K562 (cell line): Measurements from ENCODE around the gene EPB41L4B. TPM values are rescaled to one million over a fixed set of nuclear protein-coding genes. Genes with fewer than 3 reads are reported as not detected.

Experiments
- ATAC-seq: fragments of 200-7000 bp; cut with Tn5 transposase; 3 replicates; pipeline ENCODE4 v1.9.1; 2020; ENCODE audit warnings: moderate library complexity
- BruUV-seq: library from RNA; stranded (reverse); fragments of 400-500 nt; replicated peaks from 2 replicates; lab custom pipeline; 2021; lab: Mats Ljungman, UMichigan
- CTCF ChIA-PET: fragments of 300-600 bp; formaldehyde crosslinking; extraction: SDS; loops from one replicate; lab custom pipeline; 2021; ENCODE audit warnings: low intra/inter-chr PET ratio; lab: Yijun Ruan, JAX
- POLR2A ChIA-PET: fragments of 300-600, 350-650 bp; sonication (Branson Sonifier 250); formaldehyde crosslinking; extraction: SDS; loops from one replicate; lab custom pipeline; 2021; ENCODE audit warnings: antibody characterized with exemption, inconsistent platforms; lab: Yijun Ruan, JAX
- DNase-seq, 4 experiments: peaks; one replicate each; pipeline versions ENCODE4 v3.0.0 to v3.0.0-alpha.2; 2011 to 2018; ENCODE audit warnings: low spot score in 3 of 4, mixed read lengths in 3 of 4; ENCODE audit errors: extremely low read depth in 1 of 4
- FAIRE-seq: peaks from 2 replicates; lab custom pipeline; 2011; peaks lifted over from hg19 to GRCh38; lab: Jason Lieb, UNC
- H2AFZ ChIP-seq: 2 replicates; pipeline ENCODE4 v1.6.0; 2011; ENCODE audit warnings: low read depth, low read length, control low read depth, inconsistent platforms
- H3K27ac ChIP-seq: fragments of 200-600 bp; 3 replicates; pipeline ENCODE4 v1.8.0; 2011; ENCODE audit warnings: low read depth, mild to moderate bottlenecking, control low read depth, inconsistent platforms, low read length, moderate library complexity, mixed read lengths; ENCODE audit errors: extremely low read depth
- H3K27me3 ChIP-seq, 2 experiments: fragments of 300-600 bp in 1 of 2; 2 replicates in 1 of 2; 3 replicates in 1 of 2; pipeline versions ENCODE4 v1.6.0 to v1.8.0; 2011; ENCODE audit warnings: inconsistent platforms in 2 of 2, low read length in 2 of 2, mild to moderate bottlenecking in 1 of 2, mixed read lengths in 1 of 2, moderate library complexity in 1 of 2; ENCODE audit not compliant: control insufficient read depth in 2 of 2, insufficient read depth in 2 of 2
- H3K36me3 ChIP-seq: fragments of 300-600 bp; 3 replicates; pipeline ENCODE4 v1.8.0; 2011; ENCODE audit warnings: mild to moderate bottlenecking, low read length, inconsistent platforms; ENCODE audit not compliant: control insufficient read depth, insufficient read depth
- H3K4me1 ChIP-seq, 2 experiments: fragments of 200-600 bp in 1 of 2; replicated peaks in 1 of 2; 2 replicates in 1 of 2; 3 replicates in 1 of 2; pipeline versions ENCODE4 v1.5.1 to v1.8.0; 2011; ENCODE audit warnings: inconsistent platforms in 2 of 2, low read length in 2 of 2, mild to moderate bottlenecking in 1 of 2, mixed read lengths in 1 of 2, moderate library complexity in 1 of 2; ENCODE audit not compliant: control insufficient read depth in 2 of 2, insufficient read depth in 2 of 2
- H3K4me2 ChIP-seq: 2 replicates; pipeline ENCODE4 v1.6.1; 2011; ENCODE audit warnings: low read length, control low read depth, inconsistent platforms, mixed read lengths; ENCODE audit not compliant: insufficient read depth
- H3K4me3 ChIP-seq: fragments of 200-600 bp; sonication (generic), shearing (Covaris generic); 2 replicates; pipeline ENCODE4 v1.5.1; 2016; ENCODE audit warnings: control low read depth, inconsistent platforms
- H3K79me2 ChIP-seq: fragments of 200-600 bp; 3 replicates; pipeline ENCODE4 v1.8.0; 2011; ENCODE audit warnings: low read length, inconsistent platforms; ENCODE audit not compliant: control insufficient read depth, insufficient read depth
- H3K9ac ChIP-seq, 2 experiments: 2 replicates each; pipeline versions ENCODE4 v1.6.0 to v1.6.1; 2011; ENCODE audit warnings: low read depth in 2 of 2, low read length in 2 of 2, control low read depth in 1 of 2, inconsistent platforms in 1 of 2, mild to moderate bottlenecking in 1 of 2, mixed read lengths in 1 of 2; ENCODE audit not compliant: insufficient read depth in 1 of 2
- H3K9me1 ChIP-seq: one replicate; pipeline ENCODE4 v1.6.0; 2011; ENCODE audit warnings: inconsistent platforms, mild to moderate bottlenecking, low read length, moderate library complexity; ENCODE audit not compliant: control insufficient read depth, insufficient read depth
- H3K9me3 ChIP-seq: replicated peaks from 2 replicates; pipeline ENCODE4 v1.5.1; 2011; ENCODE audit warnings: low read depth, low read length, inconsistent platforms; ENCODE audit not compliant: control insufficient read depth, insufficient read depth
- H4K20me1 ChIP-seq: replicated peaks from 2 replicates; pipeline ENCODE4 v1.6.1; 2011; ENCODE audit warnings: low read length, inconsistent platforms, mixed read lengths; ENCODE audit not compliant: control insufficient read depth, insufficient read depth
- DNMT1 ChIP-seq: fragments of 450-650 bp; IDR thresholded peaks from 2 replicates; pipeline ENCODE4 v1.6.1; 2016; ENCODE audit warnings: antibody characterized with exemption, mild to moderate bottlenecking
- GABPB2 ChIP-seq: fragments of 250-450 bp; sonication (Bioruptor Pico); conservative IDR thresholded peaks from 2 replicates; pipeline ENCODE4 v1.5.1; 2021; ENCODE audit warnings: mild to moderate bottlenecking
- HEY1 ChIP-seq: fragments of 250-450 bp; sonication (Bioruptor Pico); IDR thresholded peaks from 2 replicates; pipeline ENCODE4 v1.5.0; 2020; ENCODE audit warnings: mild to moderate bottlenecking, moderate library complexity, borderline replicate concordance
- HIVEP1 ChIP-seq: fragments of 250-450 bp; sonication (Bioruptor Pico); IDR thresholded peaks from 2 replicates; pipeline ENCODE4 v1.4.0; 2020; ENCODE audit warnings: mild to moderate bottlenecking
- KLF1 ChIP-seq: fragments of 450-650 bp; IDR thresholded peaks from 2 replicates; pipeline ENCODE4 v1.6.1; 2016; ENCODE audit warnings: missing genetic modification characterization, missing compliant biosample characterization
- LEF1 ChIP-seq: fragments of 450-650 bp; IDR thresholded peaks from 2 replicates; pipeline ENCODE4 v1.6.1; 2016; ENCODE audit warnings: mild to moderate bottlenecking
- MTA2 ChIP-seq: fragments of 450-650 bp; IDR thresholded peaks from 2 replicates; pipeline ENCODE4 v1.6.1; 2016; ENCODE audit warnings: low read depth
- OTX1 ChIP-seq: fragments of 450-650 bp; formaldehyde crosslinking; IDR thresholded peaks from 2 replicates; pipeline ENCODE4 v1.4.0; 2022; ENCODE audit warnings: mild to moderate bottlenecking
- RBM39 ChIP-seq: fragments of 200-400 bp; formaldehyde crosslinking; optimal IDR thresholded peaks from 2 replicates; pipeline ENCODE3; 2018; ENCODE audit warnings: low read depth, low read length
- SPI1 ChIP-seq: IDR thresholded peaks from 2 replicates; pipeline ENCODE4 v1.6.1; 2011; ENCODE audit warnings: low read depth, low read length, control low read depth, borderline replicate concordance
- UBTF ChIP-seq, 2 experiments: IDR thresholded peaks; 2 replicates each; pipeline ENCODE4 v1.6.1; 2012; ENCODE audit warnings: improper control_type of control experiment in 2 of 2, low read depth in 2 of 2, low read length in 2 of 2, borderline replicate concordance in 1 of 2
- ZC3H8 ChIP-seq: fragments of 450-650 bp; IDR thresholded peaks from 2 replicates; pipeline ENCODE4 v1.6.1; 2017
- ZNF57 ChIP-seq: fragments of 450-650 bp; formaldehyde crosslinking; IDR thresholded peaks from 2 replicates; pipeline ENCODE4 v1.4.0; 2020; ENCODE audit warnings: mild to moderate bottlenecking, moderate library complexity
- ZNF695 ChIP-seq: fragments of 450-650 bp; formaldehyde crosslinking; IDR thresholded peaks from 2 replicates; pipeline ENCODE4 v1.4.0; 2020; ENCODE audit warnings: mild to moderate bottlenecking, moderate library complexity
- WGBS: fragments of 100-300 bp; shearing (Covaris generic); methylation state at CpG from one replicate; pipeline ENCODE4 v1.1.6; 2016; ENCODE audit warnings: low coverage, mixed read lengths; ENCODE audit not compliant: insufficient coverage; ENCODE audit errors: missing lambda C conversion rate; 5-methylcytosine and 5-hydroxymethylcytosine counted together
- in situ Hi-C: fragments of 300-500 bp; cut with MboI; formaldehyde crosslinking; loops from 4 replicates; pipeline ENCODE4 v1.15.0; 2018; ENCODE audit warnings: inconsistent platforms, mixed read lengths
- intact Hi-C: fragments of 100-400 bp; cut with micrococcal nuclease; formaldehyde crosslinking; loops from 2 replicates; pipeline ENCODE4 v1.14.2; 2022
- polyA plus RNA-seq, 8 experiments: library from polyadenylated mRNA; depleted of rRNA in 4 of 8; stranded (reverse) in 5 of 8; unstranded in 3 of 8; fragments of >200 nt; fragmentation: Nextera tagmentation in 2 of 8; fragmentation: Illumina TruSeq in 1 of 8; extraction: Ambion mirVana in 2 of 8; extraction: Trizol in 1 of 8; gene quantifications; 2 replicates each; pipeline versions ENCODE4 v1.2.1 to v1.2.3, GENCODE V29; 2011 to 2014; ENCODE audit warnings: inconsistent platforms in 1 of 8, missing spikeins in 1 of 8
- total RNA-seq, 7 experiments: library from RNA; depleted of rRNA in 6 of 7; stranded (reverse); fragments of >200 nt in 6 of 7; fragmentation: Illumina TruSeq in 2 of 7; extraction: Trizol in 2 of 7; gene quantifications; 2 replicates each; pipeline versions ENCODE4 v1.2.1 to v1.2.3, GENCODE V29; 2011 to 2021; ENCODE audit warnings: low replicate concordance in 1 of 7

Gene EPB41L4B
- total and polyA plus RNA-seq, 9 of the 15 experiments (the other 6 are each of a cell fraction or from before 2014, with no cell fraction given), result 0.09 to 0.38 (median 0.21) TPM

GRCh38 chr9:109317311-109317978, 3.4 kb downstream of the EPB41L4B start:
- Histone ChIP-seq H3K9ac (no peak overlapping the region), H3K27me3 (peaks cover 39 to 74% of the 10 kb centered on the region in 2 experiments), H3K79me2 (no peaks in the 10 kb centered on the region), H2AFZ (no peak overlapping the region), H3K27ac (no peak overlapping the region), H4K20me1 (peaks cover 10% of the 10 kb centered on the region; the same call in 1 of the 2 replicates), H3K36me3 (no peaks in the 10 kb centered on the region), H3K9me3 (no peaks in the 10 kb centered on the region), H3K4me1 (peaks cover 0 to 16% of the 10 kb centered on the region in 2 experiments; a peak in 3 of 5 replicates), H3K4me3 (no peak overlapping the region), H3K9me1 (no peaks in the 10 kb centered on the region), H3K4me2 (no peak overlapping the region)
- no peak for FAIRE-seq
- ChIA-PET POLR2A (no interaction called here), CTCF (no interaction called here)
- intact Hi-C loops (no loop called here), in situ Hi-C loops (loop anchor here (10.0 kb wide), 1 partner anchor 443 kb away; no protein-coding TSS in a partner anchor)
- DNase-seq, result no peak
- BruUV-seq, result no TSS peak
- WGBS, result 10% methylated on average over 13 of the region's 13 CpGs
- ATAC-seq, result no peak
- TF ChIP-seq ZNF695 (CRISPR knock-in tag) (no peak), RBM39 (no peak), GABPB2 (CRISPR knock-in tag) (no peak), UBTF (IDR thresholded peaks at IDR 0.05; ENCODE audit: borderline replicate concordance in 1 of 2, low read depth in 2 of 2, low read length in 2 of 2) (no peak), SPI1 (no peak), DNMT1 (no peak), LEF1 (no peak), ZNF57 (CRISPR knock-in tag) (no peak), OTX1 (CRISPR knock-in tag) (no peak), MTA2 (no peak), ZC3H8 (no peak), KLF1 (tag) (no peak), HEY1 (CRISPR knock-in tag) (no peak), HIVEP1 (CRISPR knock-in tag) (no peak)
